Dedifferentiated amniotic fluid mesenchymal stem cell (primary cell): ENCODE results near the gene YJEFN3.

Experiments
- DNase-seq: peaks from one replicate; pipeline ENCODE4 v3.0.0-alpha.2; 2016; ENCODE audit errors: extremely low spot score

YJEFN3 gene

GRCh38 chr19:19498255-19498991 lies 30.3 kb upstream of the YJEFN3 start:
- no peak for DNase-seq

- DNase-seq = no peak
Observed at GRCh38 chr19:19499272-19499995, 29.3 kb upstream of the YJEFN3 start.

- no peak for DNase-seq
Observed at GRCh38 chr19:19500975-19501644, 27.6 kb upstream of the YJEFN3 start.

- no peak for DNase-seq
Observed at GRCh38 chr19:19501798-19502197, 26.9 kb upstream of the YJEFN3 start.

GRCh38 chr19:19502281-19502680 lies 26.4 kb upstream of the YJEFN3 start:
- DNase-seq = no peak

- no peak for DNase-seq
Observed at GRCh38 chr19:19502808-19503602, 25.7 kb upstream of the YJEFN3 start.

- no peak for DNase-seq
Observed at GRCh38 chr19:19504754-19505668, 23.7 kb upstream of the YJEFN3 start.

- DNase-seq = no peak
Observed at GRCh38 chr19:19505669-19506326, 22.9 kb upstream of the YJEFN3 start.

GRCh38 chr19:19506592-19506991 lies 22.1 kb upstream of the YJEFN3 start:
- DNase-seq = no peak

- no peak for DNase-seq
Observed at GRCh38 chr19:19507354-19507753, 21.4 kb upstream of the YJEFN3 start.

- DNase-seq = no peak
Observed at GRCh38 chr19:19508217-19508616, 20.5 kb upstream of the YJEFN3 start.

- no peak for DNase-seq
Observed at GRCh38 chr19:19510432-19510831, 18.3 kb upstream of the YJEFN3 start.

GRCh38 chr19:19513682-19514081 lies 15.0 kb upstream of the YJEFN3 start:
- DNase-seq = no peak

- DNase-seq = no peak
Observed at GRCh38 chr19:19514215-19514657, 14.5 kb upstream of the YJEFN3 start.

GRCh38 chr19:19514881-19515641 lies 13.7 kb upstream of the YJEFN3 start, which contains the start of gene TSSK6:
TSSK6 (minus strand) TSS chr19:19515548; CDS start chr19:19515427, 121 bp downstream.
- DNase-seq = no peak

- DNase-seq = peak; percentile 87
Observed at GRCh38 chr19:19515642-19516519, 12.8 kb upstream of the YJEFN3 start, which contains the start of gene NDUFA13. NDUFA13 (plus strand) TSS chr19:19516225; CDS start chr19:19516239, 14 bp downstream.

- no peak for DNase-seq
Observed at GRCh38 chr19:19517235-19517619, 11.5 kb upstream of the YJEFN3 start.

GRCh38 chr19:19520989-19521388 lies 7.7 kb upstream of the YJEFN3 start:
- DNase-seq = no peak
